Stimulated activated CD8-positive, alpha-beta memory T cell treated with anti-CD3 and anti-CD28 coated beads, Interleukin-15, amount 100 ng/mL, for 48 hours (primary cell): Measurements from ENCODE around the gene PAK1.
"Not testable (repeated sequence)": the region's sequence is repeated elsewhere in the genome, so short reads cannot be mapped to it uniquely, and the experiment has no call there.

ENCODE experiments used
- DNase-seq, 2 donors: peaks; one replicate each; pipeline ENCODE4 v3.0.0-alpha.2; 2020; ENCODE audit warnings: low read depth in 2 of 2

PAK1 gene

DNA sequence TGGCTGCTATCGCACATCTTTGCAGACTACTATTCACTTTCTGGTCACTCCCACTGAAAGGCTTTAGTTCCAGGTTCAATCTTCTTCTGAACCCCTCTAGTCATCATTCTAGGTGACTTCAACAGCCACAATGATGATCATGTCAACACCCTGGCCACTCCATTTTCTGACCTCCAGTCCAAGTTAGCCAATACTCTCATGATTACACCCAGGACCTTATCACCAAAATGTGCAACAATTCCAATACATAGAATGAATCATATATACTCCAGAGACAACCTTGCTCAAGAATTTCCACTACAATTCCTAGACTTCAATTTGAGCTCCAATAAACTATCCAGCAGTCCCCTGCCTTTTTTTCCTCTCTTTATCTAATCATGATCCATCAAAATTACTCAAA is 70.7 kb downstream of the PAK1 start:
- no peak for DNase-seq

DNA sequence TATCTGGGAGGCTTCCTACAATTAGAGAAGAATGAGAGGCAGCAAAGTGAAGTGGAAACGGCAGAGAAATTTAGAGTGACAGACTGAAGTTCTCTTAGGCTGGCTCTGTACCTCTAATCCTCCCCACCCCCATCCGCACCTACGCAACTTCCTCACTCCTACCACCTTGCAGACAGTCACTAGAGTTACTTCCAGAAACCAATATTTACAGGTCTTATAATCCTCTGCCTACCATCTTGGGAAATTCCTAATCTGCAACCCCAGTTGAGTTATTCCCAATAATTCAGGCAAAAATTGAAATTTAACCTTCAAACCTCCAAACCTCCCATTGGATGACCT is 71.7 kb downstream of the PAK1 start:
- DNase-seq, result no peak

GRCh38 chr11:77401486-77402217 is 72.2 kb downstream of the PAK1 start:
- DNase-seq, result no peak

GRCh38 chr11:77400775-77401449 is 73.0 kb downstream of the PAK1 start:
- no peak for DNase-seq

- no peak for DNase-seq
Measured at GRCh38 chr11:77400271-77400670, 73.6 kb downstream of the PAK1 start.

DNA sequence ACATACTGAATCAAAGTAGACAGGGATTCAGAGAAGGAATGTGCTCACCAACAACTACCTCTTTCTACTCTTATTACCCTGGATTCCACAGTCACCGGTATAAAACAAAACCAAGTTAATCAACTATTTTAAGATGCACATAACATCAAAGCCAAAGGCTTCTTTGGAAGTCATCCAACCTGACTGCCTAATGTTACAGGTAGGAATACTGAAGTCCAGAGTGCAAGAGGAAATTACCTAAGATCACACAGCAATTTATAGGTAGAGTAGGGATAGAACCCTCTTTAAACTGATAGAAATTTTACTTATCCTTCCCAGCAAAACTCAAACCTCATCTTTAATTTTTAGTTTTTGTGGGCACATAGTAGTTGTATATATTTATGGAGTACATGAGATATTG is 76.3 kb downstream of the PAK1 start:
- no peak for DNase-seq

DNA sequence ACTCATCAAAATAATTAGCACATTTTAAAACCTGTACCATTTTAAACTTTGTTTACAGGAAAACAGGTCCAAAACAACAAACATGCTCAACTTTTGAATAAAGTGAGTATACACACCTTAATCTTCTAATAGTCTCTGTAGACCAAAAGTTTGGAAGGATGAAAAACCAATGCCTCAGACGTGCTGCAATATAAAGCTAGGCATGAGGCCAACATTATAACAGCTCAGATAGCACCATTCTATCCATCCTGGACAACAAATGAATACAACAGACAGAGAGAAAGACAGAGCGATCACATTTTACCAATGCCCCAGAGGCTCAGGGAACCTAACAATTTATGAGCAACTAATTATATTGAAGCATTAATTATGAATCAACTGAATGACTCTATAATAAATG is 77.0 kb downstream of the PAK1 start:
- no peak for DNase-seq

DNA sequence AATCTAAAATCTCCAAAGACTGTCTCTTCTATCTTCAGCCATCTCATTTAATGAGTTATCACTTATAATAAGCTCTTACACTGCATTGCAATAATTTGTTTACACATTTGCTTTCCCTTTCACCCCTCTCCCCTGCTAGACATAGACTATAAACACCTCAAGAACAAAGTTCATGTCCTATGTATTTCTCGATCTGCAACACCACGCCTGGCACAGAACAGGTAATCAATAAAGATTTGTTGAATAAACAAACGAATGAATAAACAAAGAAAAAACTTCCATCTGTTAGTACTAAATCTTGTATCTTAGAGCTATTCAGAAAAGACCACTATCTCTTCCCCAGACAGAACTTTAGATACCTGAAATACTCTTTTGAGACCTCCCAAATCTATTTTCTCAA is 77.6 kb downstream of the PAK1 start:
- no peak for DNase-seq

DNA sequence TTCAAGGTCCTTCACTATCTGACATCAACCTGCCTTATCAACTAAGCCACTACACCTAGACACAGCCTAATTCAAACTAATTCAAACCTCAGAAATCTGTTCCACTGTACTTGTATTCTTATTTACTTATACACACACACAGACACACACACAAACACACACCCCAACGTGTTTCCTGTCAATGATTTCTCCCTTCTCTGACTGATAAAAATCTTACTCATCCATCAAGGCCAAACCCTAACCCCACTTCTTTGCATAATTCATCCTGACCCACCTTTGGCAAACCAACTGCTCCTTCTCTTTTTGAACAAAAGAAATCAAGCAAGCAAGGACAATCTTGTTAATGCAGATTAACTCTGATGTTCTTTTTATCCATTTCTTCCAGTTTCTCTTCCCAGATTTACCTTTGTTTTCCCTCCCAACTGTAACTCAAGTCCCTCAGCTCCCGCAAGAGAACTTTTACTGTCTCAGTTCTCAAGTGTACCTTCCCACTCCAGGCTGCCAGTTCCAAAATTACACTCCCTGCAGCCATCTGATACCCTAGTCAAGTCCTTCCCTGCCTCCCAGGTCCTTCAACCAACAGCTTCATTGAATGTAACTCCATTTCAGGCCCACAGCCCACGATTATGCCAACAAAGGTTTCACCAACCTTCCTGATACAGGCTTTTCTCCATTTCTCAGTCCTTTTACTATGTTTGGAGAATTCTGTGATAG is 78.3 kb downstream of the PAK1 start:
- DNase-seq, result no peak

GRCh38 chr11:77392842-77393241 is 81.1 kb downstream of the PAK1 start:
- no peak for DNase-seq

DNA sequence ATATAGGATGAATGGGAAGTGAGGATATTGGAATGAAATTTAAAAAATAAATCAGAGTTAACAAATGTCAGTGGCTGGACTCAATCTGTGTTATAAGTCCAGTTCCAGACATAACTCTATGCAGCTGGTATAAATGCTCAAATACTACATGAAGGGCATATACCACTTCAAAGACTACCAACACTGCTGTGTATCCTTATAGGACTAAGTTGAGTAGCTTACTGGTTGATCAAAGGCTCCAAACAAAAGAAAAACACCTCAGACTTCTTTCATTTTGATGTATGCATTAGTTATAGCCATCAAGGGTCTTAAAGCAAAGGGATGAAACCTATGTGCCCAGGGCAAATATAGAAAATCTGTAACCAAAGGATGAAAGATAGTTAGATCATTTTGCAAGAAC is 86.2 kb downstream of the PAK1 start:
- DNase-seq, result no peak

DNA sequence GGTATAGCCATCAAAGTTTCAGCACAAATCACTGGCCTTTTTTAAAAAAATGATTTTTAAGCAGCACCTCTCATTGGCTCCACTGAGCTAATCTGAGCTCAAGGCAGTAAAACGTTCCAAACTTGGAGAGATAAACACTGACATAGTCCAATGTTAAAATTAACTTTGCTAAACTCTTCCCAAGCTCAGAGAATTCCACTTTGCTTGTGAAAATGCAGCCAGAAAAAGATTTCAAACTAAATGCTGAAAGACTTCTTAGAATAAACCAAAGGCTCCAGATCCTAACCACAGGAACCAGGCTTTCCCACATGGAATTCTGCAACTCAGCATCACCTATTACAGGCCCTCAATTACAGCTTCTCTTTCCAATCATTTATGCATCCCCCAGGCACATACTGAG is 87.7 kb downstream of the PAK1 start:
- no peak for DNase-seq

DNA sequence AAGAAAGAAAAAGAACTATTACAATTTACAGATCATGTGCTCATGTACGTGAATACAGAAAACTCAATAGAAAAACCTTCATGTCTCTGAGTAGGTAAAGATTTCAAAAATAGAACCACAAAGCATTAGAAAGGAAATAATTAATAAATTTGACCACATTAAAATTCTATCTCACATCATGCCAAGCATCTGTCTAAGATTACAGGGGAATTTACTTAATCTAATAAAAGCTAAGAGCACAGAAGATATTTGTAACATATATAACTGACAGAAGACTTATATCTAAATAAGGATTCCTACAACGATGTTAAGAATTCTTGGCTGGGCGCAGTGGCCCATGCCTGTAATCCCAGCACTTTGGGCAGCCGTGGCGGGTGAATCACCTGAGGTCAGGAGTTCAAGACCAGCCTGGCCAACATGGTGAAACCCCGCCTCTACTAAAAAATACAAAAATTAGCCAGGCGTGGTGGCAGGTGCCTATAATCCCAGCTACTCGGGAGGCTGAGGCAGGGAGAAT is 88.6 kb downstream of the PAK1 start:
- DNase-seq, result not testable (repeated sequence)

- no peak for DNase-seq
Measured at GRCh38 chr11:77384571-77384970, 89.3 kb downstream of the PAK1 start.

DNA sequence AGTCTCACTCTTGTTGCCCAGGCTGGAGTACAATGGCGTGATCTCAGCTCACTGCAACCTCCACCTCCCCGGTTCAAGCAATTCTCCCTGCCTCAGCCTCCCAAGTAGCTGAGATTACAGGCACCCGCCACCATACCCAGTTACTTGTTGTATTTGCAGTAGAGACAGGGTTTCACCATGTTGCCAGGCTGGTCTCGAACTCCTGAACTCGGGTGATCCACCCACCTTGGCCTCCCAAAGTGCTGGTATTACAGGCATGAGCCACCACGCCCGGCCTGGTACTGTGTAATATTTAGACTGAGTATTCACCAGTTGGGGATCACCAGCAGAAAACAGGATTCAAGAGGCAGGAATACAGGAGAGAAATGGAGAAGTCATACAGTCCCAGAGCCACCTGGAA is 90.5 kb downstream of the PAK1 start:
- not testable (repeated sequence) for DNase-seq

DNA sequence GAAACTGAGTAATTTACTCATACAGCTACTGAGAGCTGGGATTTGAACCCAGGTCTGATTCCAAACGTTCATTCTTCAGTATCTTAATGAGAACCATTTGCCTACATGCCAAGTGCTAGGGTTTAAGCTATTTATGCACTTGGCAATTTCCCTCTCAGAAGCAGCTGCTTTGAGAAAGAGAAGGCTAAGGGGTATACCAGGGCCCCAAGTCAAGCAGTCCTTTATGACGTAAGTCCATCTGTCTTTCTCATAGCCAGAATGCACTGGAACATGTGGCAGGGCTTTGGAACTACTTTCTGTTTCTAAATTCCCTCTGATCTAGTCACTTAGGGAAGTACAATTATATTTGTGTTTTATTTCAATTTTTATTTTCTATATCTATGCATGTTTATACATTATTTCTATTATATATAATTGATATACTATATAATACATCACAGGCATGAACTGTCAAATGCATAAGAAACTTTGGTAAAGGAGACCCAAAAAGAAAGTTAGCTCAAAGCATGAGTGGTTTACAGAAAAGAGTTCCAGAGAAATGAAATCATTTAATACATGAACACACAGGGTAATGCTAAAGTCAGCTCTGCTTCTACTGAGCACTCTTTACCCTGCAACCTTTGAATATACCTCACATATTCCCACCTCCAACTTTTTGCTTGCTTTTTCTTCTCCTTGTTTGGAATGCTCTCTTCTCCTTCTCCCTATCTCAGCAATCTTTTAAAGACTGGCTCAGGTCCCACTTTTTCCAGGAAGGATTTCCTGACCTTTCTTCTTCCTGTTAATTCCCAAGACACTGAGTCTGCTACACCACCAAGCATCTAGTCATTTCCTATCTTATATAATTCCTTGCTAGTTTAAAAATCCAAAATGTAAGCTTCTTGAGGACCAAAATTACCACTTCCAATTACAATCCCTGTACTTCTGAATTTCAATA is 91.9 kb downstream of the PAK1 start:
- DNase-seq, result no peak

GRCh38 chr11:77379934-77380333 is 94.0 kb downstream of the PAK1 start:
- DNase-seq, result no peak

- DNase-seq, result no peak
Measured at GRCh38 chr11:77379253-77379652, 94.6 kb downstream of the PAK1 start.

DNA sequence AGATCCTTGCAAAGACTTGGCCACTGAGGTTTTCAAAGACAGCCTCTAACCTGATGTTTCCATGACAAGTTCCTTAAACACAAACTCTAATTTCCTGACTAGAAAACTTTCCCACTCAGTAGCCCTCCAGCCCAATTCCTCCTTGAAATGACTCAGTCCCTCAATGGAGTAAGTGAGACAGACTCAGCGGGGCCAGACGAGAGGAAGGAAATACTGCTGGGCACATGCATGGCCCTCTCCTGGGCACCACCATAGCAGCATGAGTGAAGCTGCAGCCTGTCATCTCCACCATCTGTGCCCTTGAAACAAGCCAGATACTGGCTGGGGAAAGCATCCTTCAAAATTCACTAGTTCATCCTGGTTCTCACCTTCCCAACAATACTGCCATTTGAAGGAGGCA is 96.2 kb downstream of the PAK1 start:
- DNase-seq, result no peak

GRCh38 chr11:77375107-77375506 is 98.8 kb downstream of the PAK1 start:
- DNase-seq, result no peak

- no peak for DNase-seq
Measured at GRCh38 chr11:77374611-77375031, 99.3 kb downstream of the PAK1 start.

GRCh38 chr11:77374108-77374507 is 99.8 kb downstream of the PAK1 start:
- no peak for DNase-seq
